Trophoblast cell (in vitro differentiated cells and primary cell): Measurements from ENCODE around the gene ATP5F1C.

Source experiments
- DNase-seq, 2 donors: peaks; one replicate each; pipeline ENCODE4 v3.0.0-alpha.2; 2016
- H2AFZ ChIP-seq: 2 replicates; pipeline ENCODE4 v1.6.1; 2013; ENCODE audit warnings: low read length, moderate library complexity, mild to moderate bottlenecking; ENCODE audit not compliant: insufficient read depth, poor library complexity
- H2AK5ac ChIP-seq: 2 replicates; pipeline ENCODE4 v1.6.1; 2013; ENCODE audit warnings: mild to moderate bottlenecking, low read length
- H2BK120ac ChIP-seq: 2 replicates; pipeline ENCODE4 v1.6.1; 2013; ENCODE audit warnings: low read length, mild to moderate bottlenecking, moderate library complexity; ENCODE audit not compliant: insufficient read depth, poor library complexity
- H2BK12ac ChIP-seq: 2 replicates; pipeline ENCODE4 v1.6.1; 2013; ENCODE audit warnings: mild to moderate bottlenecking, low read length, moderate library complexity
- H2BK5ac ChIP-seq: 2 replicates; pipeline ENCODE4 v1.6.1; 2013; ENCODE audit warnings: low read length, low read depth, moderate library complexity, mild to moderate bottlenecking; ENCODE audit not compliant: poor library complexity
- H3K14ac ChIP-seq: 2 replicates; pipeline ENCODE4 v1.6.1; 2013; ENCODE audit warnings: mild to moderate bottlenecking, low read length
- H3K18ac ChIP-seq: 2 replicates; pipeline ENCODE4 v1.6.1; 2013; ENCODE audit warnings: mild to moderate bottlenecking, low read length
- H3K23ac ChIP-seq: 2 replicates; pipeline ENCODE4 v1.6.1; 2013; ENCODE audit warnings: low read length
- H3K27ac ChIP-seq: 2 replicates; pipeline ENCODE4 v1.5.1; 2013; ENCODE audit warnings: low read depth, mild to moderate bottlenecking, inconsistent platforms, low read length, moderate library complexity
- H3K27me3 ChIP-seq: 2 replicates; pipeline ENCODE4 v1.6.1; 2013; ENCODE audit warnings: inconsistent platforms, mild to moderate bottlenecking, low read length, moderate library complexity; ENCODE audit not compliant: insufficient read depth
- H3K36me3 ChIP-seq, 2 experiments: 1 replicate in 1 of 2; 2 replicates in 1 of 2; pipeline ENCODE4 v1.6.1; 2013; ENCODE audit warnings: low read length in 2 of 2, mild to moderate bottlenecking in 2 of 2, moderate library complexity in 1 of 2; ENCODE audit not compliant: insufficient read depth in 2 of 2, control insufficient read depth in 1 of 2
- H3K4ac ChIP-seq: 2 replicates; pipeline ENCODE4 v1.6.1; 2013; ENCODE audit warnings: low read depth, mild to moderate bottlenecking, low read length, moderate library complexity
- H3K4me1 ChIP-seq, 2 experiments: 1 replicate in 1 of 2; 2 replicates in 1 of 2; pipeline ENCODE4 v1.6.1; 2013; ENCODE audit warnings: low read length in 2 of 2, mild to moderate bottlenecking in 2 of 2, moderate library complexity in 1 of 2; ENCODE audit not compliant: insufficient read depth in 2 of 2, control insufficient read depth in 1 of 2
- H3K4me2 ChIP-seq: 2 replicates; pipeline ENCODE4 v1.6.1; 2013; ENCODE audit warnings: inconsistent platforms, mild to moderate bottlenecking, low read length, moderate library complexity
- H3K4me3 ChIP-seq: 2 replicates; pipeline ENCODE4 v1.5.1; 2013; ENCODE audit warnings: mild to moderate bottlenecking, low read depth, low read length, inconsistent platforms
- H3K79me1 ChIP-seq: one replicate; pipeline ENCODE4 v1.6.1; 2013; ENCODE audit warnings: low read length
- H3K79me2 ChIP-seq: 2 replicates; pipeline ENCODE4 v1.6.1; 2013; ENCODE audit warnings: low read length, mild to moderate bottlenecking; ENCODE audit not compliant: control insufficient read depth, insufficient read depth, poor library complexity
- H3K9ac ChIP-seq: 2 replicates; pipeline ENCODE4 v1.6.1; 2013; ENCODE audit warnings: mild to moderate bottlenecking, low read length
- H3K9me3 ChIP-seq: 2 replicates; pipeline ENCODE4 v1.6.1; 2013; ENCODE audit warnings: low read depth, mild to moderate bottlenecking, control low read depth, inconsistent platforms, low read length; ENCODE audit not compliant: insufficient read depth
- H4K12ac ChIP-seq: 2 replicates; pipeline ENCODE4 v1.6.1; 2013; ENCODE audit warnings: low read depth, mild to moderate bottlenecking, low read length, moderate library complexity
- H4K8ac ChIP-seq: 2 replicates; pipeline ENCODE4 v1.6.1; 2013; ENCODE audit warnings: low read depth, mild to moderate bottlenecking, low read length, moderate library complexity
- H4K91ac ChIP-seq: one replicate; pipeline ENCODE4 v1.6.1; 2013; ENCODE audit warnings: low read depth, mild to moderate bottlenecking, low read length, moderate library complexity
- WGBS: extraction: QIAGEN DNeasy Blood & Tissue Kit; methylation state at CpG from one replicate; pipeline ENCODE4 v1.1.7; 2013; ENCODE audit warnings: missing lambda C conversion rate; ENCODE audit not compliant: insufficient read length, insufficient coverage; ENCODE audit errors: extremely low coverage; 5-methylcytosine and 5-hydroxymethylcytosine counted together

ATP5F1C gene

DNA sequence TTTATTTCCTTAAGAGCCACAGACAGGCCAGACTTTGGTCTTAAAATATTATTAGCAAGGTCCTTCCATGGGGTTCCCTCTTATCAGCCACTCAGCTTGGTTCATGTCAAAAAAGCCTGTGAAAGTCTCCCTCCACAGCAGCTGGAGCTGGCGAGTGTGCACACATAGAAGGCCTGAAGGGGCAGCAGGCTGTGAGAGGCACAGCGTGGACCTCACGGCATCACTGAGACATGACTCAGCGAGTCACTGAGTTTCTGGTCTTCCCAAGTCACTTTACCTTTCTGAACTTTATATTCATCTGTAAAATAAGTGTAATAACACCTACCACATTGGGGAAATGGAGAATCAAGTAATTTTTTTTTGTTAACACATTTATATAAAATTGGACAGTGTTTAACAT lies 39.0 kb downstream of the ATP5F1C start:
- H3K36me3 ChIP-seq: peaks cover 0 to 3% of the 10 kb centered on the region in 2 experiments
- no peak overlapping the region for H2AK5ac ChIP-seq
- no peak overlapping the region for H3K27ac ChIP-seq
- no peak overlapping the region for H2BK12ac ChIP-seq
- no peak overlapping the region for H3K9ac ChIP-seq
- H3K4ac ChIP-seq: no peak overlapping the region
- no peak overlapping the region for H3K18ac ChIP-seq
- H3K4me2 ChIP-seq: no peak overlapping the region
- no peaks in the 10 kb centered on the region for H3K9me3 ChIP-seq
- H4K8ac ChIP-seq: no peak overlapping the region
- no peaks in the 10 kb centered on the region for H3K79me1 ChIP-seq
- H4K12ac ChIP-seq: no peak overlapping the region
- H3K23ac ChIP-seq: no peak overlapping the region
- H3K27me3 ChIP-seq: no peaks in the 10 kb centered on the region
- H3K4me3 ChIP-seq: no peak overlapping the region
- no peak overlapping the region for H3K14ac ChIP-seq
- peaks cover 2% of the 10 kb centered on the region for H3K79me2 ChIP-seq
- WGBS: no CpG with 5 or more reads among the region's 4 CpGs
- no peak overlapping the region for H2AFZ ChIP-seq
- no peak overlapping the region for H2BK120ac ChIP-seq
- DNase-seq: peak in 1 of 2 donors; percentile 41
- H4K91ac ChIP-seq: no peak overlapping the region
- no peak overlapping the region for H2BK5ac ChIP-seq
- H3K4me1 ChIP-seq: no peaks in the 10 kb centered on the region

DNA sequence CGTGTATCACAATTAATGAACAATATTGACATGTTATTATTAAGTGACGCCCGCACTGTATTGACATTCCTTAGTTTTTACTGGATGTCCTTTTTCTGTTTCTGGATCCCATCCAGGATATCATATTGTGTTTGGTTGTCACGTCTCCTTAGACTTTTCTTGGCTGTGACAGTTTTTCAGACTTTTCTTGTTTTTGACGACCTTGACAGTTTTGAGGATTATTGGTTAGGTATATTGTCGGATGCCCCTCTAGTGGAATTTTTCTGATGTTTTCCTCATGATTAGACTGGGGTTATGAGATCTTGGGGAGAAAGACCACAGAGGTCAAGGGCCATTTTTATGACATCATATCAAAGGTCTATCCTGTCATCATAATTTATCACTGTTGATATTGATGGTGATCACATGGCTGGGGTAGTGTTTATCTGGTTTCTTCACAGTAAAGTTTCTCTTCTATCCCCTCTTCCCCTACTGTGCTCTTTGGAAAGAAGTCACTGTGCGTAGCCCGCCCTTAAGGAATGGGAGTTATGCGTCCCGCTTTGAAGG lies 41.4 kb downstream of the ATP5F1C start:
- no peak overlapping the region for H4K91ac ChIP-seq
- no peak overlapping the region for H3K4me3 ChIP-seq
- no peak overlapping the region for H2AFZ ChIP-seq
- no peak overlapping the region for H2AK5ac ChIP-seq
- H3K36me3 ChIP-seq: peaks cover 3 to 4% of the 10 kb centered on the region in 2 experiments
- H3K9me3 ChIP-seq: peaks cover 1% of the 10 kb centered on the region
- H4K8ac ChIP-seq: no peak overlapping the region
- H3K79me2 ChIP-seq: peaks cover 2% of the 10 kb centered on the region
- H3K18ac ChIP-seq: no peak overlapping the region
- no peak overlapping the region for H2BK5ac ChIP-seq
- DNase-seq: no peak
- H3K4ac ChIP-seq: no peak overlapping the region
- no peaks in the 10 kb centered on the region for H3K27me3 ChIP-seq
- H2BK12ac ChIP-seq: no peak overlapping the region
- H3K9ac ChIP-seq: no peak overlapping the region
- no peak overlapping the region for H2BK120ac ChIP-seq
- no peak overlapping the region for H4K12ac ChIP-seq
- H3K4me1 ChIP-seq: no peaks in the 10 kb centered on the region
- H3K79me1 ChIP-seq: no peaks in the 10 kb centered on the region
- no peak overlapping the region for H3K4me2 ChIP-seq
- whole genome bisulfite sequencing: no CpG with 5 or more reads among the region's 10 CpGs
- H3K23ac ChIP-seq: no peak overlapping the region
- H3K27ac ChIP-seq: no peak overlapping the region
- H3K14ac ChIP-seq: no peak overlapping the region

DNA sequence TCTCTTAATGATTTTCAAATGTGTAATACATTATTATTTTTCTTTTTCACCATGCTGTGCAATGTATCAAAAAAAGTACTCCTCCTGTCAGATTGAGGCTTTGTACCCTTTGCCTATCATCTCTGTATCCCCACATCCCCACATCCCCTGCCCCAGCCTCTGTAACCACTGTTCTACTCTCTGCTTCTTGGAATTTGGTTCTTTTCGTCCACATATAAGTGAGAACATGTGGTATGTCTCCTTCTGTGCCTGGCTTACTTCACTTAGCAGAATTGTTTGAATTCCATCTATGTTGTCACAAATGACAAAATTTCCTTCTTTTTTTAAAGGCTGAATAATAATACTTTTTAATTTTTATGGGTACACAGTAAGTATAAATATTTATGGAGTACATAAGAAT lies 44.1 kb downstream of the ATP5F1C start:
- Histone ChIP-seq H4K12ac (no peak overlapping the region), H3K18ac (no peak overlapping the region), H3K9ac (no peak overlapping the region), H3K36me3 (peaks cover 3 to 4% of the 10 kb centered on the region in 2 experiments), H2BK120ac (no peak overlapping the region), H3K9me3 (peaks cover 1% of the 10 kb centered on the region), H2AFZ (no peak overlapping the region), H3K4me2 (no peak overlapping the region), H3K79me2 (peaks cover 2% of the 10 kb centered on the region), H2AK5ac (no peak overlapping the region), H3K4ac (no peak overlapping the region), H3K27ac (no peak overlapping the region), H3K27me3 (no peaks in the 10 kb centered on the region), H3K4me3 (no peak overlapping the region), H4K8ac (no peak overlapping the region), H2BK5ac (no peak overlapping the region), H2BK12ac (no peak overlapping the region), H3K14ac (no peak overlapping the region), H3K4me1 (no peaks in the 10 kb centered on the region), H4K91ac (no peak overlapping the region), H3K79me1 (no peaks in the 10 kb centered on the region), H3K23ac (no peak overlapping the region)
- no peak for DNase-seq
- WGBS: no CpG with 5 or more reads among the region's 1 CpG

DNA sequence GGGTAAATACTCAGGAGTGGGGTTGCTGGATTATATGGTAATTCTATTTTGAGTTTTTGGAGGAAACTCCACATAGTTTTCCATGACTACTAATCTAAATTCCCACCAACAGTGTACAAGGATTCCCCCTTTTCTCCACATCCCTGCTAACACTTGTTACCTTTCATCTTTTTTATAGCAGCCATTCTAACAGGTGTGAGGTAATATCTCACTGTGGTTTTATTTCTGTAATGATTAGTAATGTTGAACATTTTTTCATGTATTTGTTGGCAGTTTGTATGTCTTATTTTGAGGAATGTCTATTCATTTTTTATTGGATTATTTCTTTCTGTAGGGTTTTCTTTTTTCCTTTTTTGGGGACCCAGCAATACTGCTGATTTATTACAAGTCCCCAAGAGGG lies 45.2 kb downstream of the ATP5F1C start:
- H3K27me3 ChIP-seq: no peaks in the 10 kb centered on the region

More for the DNA sequence above, 45.2 kb downstream of the ATP5F1C start:
- Histone ChIP-seq H2AK5ac (no peak overlapping the region), H3K36me3 (peaks cover 0 to 4% of the 10 kb centered on the region in 2 experiments), H3K9me3 (peaks cover 1% of the 10 kb centered on the region), H3K27ac (no peak overlapping the region), H3K9ac (no peak overlapping the region), H2AFZ (no peak overlapping the region), H3K79me1 (no peaks in the 10 kb centered on the region), H3K18ac (no peak overlapping the region), H4K12ac (no peak overlapping the region), H3K14ac (no peak overlapping the region), H2BK120ac (no peak overlapping the region), H2BK12ac (no peak overlapping the region), H3K79me2 (no peaks in the 10 kb centered on the region), H3K23ac (no peak overlapping the region), H3K4me3 (no peak overlapping the region), H2BK5ac (no peak overlapping the region), H3K4me1 (no peaks in the 10 kb centered on the region), H4K91ac (no peak overlapping the region), H3K4me2 (no peak overlapping the region), H3K4ac (no peak overlapping the region), H4K8ac (no peak overlapping the region)
- DNase-seq: no peak
